ENCODE results near the gene TSN.
"Not testable (repeated sequence)": the region's sequence is repeated elsewhere in the genome, so short reads cannot be mapped to it uniquely, and the experiment has no call there.

Gene TSN

DNA sequence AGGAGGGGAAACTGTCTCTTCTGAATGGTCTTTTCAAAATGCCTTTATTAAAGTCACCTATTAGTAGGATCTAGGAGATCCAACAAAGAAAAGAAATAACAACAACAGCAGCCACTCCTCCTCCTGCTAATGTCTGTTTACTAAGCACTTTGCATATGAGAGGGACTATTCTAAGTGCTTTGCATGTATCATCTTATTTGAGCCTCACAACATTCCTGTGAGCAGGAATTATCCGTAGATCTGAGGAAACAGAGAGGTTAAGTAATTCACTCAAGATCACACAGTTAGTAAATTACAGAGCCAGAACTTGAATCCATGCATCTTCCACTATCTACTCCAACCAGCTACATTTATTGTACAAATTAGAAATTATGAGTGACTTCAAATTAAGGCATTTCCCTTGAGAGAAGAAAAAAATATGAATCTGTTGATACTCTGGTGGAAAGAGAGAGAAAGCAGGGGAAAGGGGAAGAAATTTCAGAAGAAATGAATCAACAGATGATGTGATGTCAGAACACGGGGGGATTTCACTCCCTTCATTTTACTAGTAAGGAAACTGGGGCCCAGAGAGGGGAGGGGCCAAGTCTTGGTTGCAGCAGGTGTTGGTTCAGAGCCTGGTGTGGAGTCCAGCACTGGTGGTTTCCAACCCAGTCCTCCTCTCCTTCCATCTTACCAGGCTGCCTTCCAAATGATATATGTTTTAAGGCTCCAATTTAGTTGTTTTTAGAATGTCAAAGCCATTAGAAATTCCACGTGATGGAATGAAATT is 49.7 kb downstream of the TSN start:
- DNase-seq = no peak

DNA sequence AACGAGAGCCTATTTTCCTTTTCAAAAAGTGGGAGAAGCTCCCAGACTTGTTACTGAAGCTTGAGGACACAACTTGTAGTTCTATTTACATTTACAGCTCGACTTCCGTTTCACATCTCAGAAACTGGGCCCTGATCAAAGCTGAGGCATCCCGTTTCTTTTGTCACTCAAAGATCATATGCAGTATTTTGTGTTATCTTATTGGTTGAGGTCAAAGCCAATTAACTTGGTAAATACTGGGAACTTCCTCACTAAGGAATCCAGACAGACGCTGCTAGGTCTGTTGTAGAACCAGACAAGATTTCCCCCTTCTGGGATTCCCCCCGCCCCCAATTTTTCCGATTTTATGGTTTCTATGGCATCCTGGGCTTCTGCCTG is 50.3 kb downstream of the TSN start:
- DNase-seq = no peak

DNA sequence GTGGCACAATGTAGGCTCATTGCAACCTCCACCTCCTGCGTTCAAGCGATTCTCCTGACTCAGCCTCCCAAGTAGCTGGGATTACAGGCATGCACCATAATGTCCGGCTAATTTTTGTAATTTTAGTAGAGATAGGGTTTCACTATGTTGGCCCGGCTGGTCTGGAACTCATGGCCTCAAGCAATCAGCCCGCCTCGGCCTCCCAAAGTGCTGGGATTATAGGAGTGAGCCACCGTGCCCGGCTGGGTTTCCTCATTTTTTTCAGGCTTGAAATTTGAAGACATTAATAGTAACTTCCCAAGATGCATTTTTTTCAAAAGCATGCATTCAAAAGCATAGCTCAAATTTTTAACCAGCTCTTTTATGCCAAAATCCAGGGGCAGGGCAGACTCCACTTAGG is 52.3 kb downstream of the TSN start:
- DNase-seq = not testable (repeated sequence)

DNA sequence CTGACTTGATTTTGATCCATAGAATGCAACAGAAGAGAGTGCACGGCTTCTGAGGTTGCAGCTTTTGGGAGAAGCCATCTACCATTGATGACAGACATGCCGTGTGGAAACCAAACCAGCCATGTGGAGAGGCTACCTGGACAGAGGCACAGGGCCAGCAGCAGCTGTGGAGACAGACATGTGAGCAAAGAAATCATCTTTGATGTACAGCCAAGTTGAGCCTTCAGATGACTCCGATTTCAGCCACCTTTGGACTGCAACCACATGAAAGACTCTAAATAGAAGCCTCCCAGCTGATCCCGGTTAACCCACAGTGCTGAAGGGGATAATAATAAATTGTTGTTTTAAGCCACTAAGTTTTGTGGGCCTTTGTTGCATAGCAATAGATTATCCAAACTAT is 54.2 kb downstream of the TSN start:
- DNase-seq = no peak

DNA sequence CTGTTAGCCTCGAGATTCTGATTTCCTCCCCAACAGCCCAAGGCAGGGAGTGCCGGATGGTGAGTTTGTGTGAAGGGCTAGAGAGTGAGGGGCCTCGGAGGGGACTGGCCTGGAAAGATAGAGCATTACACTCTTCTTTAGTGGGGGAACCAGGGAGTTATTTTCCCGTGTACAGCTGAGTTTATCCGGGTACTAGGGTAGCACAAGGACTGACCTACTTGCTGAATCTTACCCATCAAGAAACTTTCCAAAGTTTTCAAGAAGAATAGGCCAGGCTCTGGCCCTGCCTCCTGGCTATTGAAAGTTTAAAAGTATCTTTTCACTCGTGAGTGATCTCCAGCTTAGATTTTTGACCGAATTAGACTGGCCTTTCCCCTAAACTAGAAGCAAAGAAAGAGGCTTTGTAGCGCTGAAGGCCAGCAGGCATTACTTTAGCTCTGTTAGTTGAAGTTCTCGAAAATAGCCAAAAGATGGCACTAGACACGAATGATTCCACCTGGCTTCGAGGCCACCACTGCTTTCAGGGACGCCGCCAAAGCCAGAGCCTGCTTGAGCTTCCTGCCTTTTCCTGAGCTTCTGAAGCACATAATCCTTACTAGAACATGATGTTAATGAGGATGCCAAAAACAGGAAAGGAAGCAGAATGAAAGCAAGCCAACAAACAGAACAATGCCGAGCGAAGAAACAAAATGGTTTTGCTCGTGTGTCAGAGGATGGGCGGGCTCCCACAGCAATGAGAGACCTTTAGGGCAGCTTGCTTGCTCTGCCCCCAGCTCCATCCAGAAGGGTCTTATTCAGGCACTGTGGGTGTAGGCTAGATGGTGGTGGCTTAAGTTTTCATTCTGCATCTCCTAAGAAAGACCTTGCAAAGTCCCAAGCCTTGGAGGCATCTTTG is 55.8 kb downstream of the TSN start:
- no peak for DNase-seq

DNA sequence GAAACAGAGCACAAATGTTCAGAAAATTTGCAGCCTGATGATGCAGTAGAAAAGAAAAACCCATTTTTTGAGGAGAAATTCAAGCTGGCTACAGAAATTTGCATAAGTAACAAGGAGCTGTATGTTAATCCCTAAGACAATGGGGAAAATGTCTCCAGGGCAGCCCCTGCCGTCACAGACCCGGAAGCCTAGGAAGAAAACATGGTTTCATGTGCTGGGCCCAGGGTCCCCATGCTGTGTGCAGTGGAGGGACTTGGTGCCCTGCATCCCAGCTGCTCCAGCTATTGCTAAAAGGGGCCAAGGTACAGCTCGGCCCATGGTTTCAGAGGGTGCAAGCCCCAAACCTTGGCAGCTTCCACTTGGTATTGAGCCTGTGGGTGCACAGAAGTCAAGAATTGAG is 57.6 kb downstream of the TSN start:
- not testable (repeated sequence) for DNase-seq

DNA sequence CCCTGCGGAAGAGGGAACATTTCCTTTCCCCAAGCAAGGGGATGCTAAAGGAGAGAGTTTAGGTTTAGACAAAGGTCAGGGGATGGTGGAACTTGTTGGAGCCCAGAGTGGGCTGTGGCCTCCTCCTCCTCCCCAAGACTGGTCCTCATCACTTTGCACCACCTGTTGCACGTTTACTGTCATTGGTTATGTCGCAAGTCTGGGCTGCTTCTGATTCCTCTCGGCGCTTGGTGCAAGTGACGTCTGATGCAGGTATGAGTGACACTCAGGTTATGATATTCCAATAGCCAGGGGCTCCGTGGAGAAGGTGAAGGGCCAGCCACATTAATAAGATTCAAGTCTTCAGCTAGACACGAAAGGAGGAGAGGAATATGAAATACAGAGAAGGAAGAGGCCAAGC is 59.8 kb downstream of the TSN start:
- DNase-seq = no peak

DNA sequence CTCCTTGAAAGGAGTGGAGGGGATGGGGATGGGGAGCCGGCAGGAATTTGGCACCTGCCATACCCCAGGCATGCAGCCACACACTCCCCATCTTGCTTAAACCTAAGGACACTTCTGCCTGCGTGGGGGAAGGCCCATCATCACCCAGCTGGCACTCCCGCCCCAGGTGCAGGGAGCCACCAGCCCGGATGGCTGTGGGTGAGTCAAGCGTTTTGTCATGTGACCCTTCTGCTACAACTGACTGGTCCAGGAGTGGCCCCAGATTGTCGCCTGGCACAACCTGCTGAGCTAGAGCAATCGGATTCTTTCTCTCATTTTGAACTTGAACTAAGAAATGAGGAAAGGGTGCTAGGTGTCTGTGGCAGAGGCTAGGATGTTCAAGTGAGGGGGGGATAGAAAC is 61.3 kb downstream of the TSN start:
- DNase-seq = no peak

DNA sequence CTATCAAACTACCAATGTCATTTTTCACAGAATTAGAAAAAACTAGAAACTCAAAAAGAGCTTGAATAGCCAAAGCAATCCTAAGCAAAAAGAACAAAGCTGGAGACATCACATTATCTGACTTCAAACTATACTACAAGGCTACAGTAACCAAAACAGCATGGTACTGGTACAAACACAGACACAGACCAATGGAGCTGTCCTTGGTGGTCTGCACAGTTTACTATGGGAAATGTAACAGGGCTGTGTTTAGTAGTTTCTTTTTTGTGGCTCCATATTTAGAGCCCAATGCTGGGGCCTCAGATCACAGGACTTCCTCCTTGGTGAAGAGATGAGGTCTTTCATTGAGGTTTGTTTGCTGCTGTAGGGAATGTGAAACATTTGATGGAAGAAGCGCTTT is 61.9 kb downstream of the TSN start:
- DNase-seq = not testable (repeated sequence)
